ENCODE results near the gene TRAIP.

GRCh38 chr3:49899815-49900214 is 43.5 kb upstream of the TRAIP start:
- TF ChIP-seq POLR2A (IDR thresholded peaks at IDR 0.05) (no peak), CTCF (IDR thresholded peaks at IDR 0.05) (peak in 3 of 6 experiments; percentile 20 to 43 (median 35))

Measured in Peyer's patch (tissue), 4 donors.